GM21619 (cell line): ENCODE data around the gene SLC34A1.
"Not testable (repeated sequence)": the region's sequence is repeated elsewhere in the genome, so short reads cannot be mapped to it uniquely, and the experiment has no call there.

ENCODE experiments used
- ATAC-seq: cut with Tn5 transposase; IDR thresholded peaks from one replicate; pipeline ENCODE4 v1.9.1; 2021; ENCODE audit not compliant: unreplicated experiment

Gene SLC34A1, protein sequence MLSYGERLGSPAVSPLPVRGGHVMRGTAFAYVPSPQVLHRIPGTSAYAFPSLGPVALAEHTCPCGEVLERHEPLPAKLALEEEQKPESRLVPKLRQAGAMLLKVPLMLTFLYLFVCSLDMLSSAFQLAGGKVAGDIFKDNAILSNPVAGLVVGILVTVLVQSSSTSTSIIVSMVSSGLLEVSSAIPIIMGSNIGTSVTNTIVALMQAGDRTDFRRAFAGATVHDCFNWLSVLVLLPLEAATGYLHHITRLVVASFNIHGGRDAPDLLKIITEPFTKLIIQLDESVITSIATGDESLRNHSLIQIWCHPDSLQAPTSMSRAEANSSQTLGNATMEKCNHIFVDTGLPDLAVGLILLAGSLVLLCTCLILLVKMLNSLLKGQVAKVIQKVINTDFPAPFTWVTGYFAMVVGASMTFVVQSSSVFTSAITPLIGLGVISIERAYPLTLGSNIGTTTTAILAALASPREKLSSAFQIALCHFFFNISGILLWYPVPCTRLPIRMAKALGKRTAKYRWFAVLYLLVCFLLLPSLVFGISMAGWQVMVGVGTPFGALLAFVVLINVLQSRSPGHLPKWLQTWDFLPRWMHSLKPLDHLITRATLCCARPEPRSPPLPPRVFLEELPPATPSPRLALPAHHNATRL

DNA sequence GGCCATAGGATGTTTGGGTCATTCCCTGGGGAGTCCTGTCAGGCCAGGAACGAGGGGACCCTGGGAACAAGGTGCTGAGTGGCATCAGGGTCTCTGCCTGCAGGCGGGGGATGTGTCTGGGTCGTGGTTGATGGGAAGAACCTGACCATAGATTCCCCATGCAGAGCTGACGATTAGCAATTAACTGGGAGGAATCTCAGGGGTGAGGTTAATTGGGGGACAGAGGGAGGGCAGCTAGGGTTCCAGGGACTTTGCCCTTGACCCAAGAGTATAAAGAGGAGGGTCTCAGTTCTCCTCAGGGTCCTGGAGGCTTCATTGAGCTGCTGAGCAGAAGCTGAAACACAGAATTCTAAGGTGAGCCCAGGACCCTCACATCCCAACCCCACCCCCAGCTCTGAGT is at the start of gene SLC34A1:
Gene SLC34A1 (plus strand): TSS at position 301 of the 400 bp plus-strand sequence. CDS start 1,308 bp downstream, outside the sequence.
- no peak for ATAC-seq

DNA sequence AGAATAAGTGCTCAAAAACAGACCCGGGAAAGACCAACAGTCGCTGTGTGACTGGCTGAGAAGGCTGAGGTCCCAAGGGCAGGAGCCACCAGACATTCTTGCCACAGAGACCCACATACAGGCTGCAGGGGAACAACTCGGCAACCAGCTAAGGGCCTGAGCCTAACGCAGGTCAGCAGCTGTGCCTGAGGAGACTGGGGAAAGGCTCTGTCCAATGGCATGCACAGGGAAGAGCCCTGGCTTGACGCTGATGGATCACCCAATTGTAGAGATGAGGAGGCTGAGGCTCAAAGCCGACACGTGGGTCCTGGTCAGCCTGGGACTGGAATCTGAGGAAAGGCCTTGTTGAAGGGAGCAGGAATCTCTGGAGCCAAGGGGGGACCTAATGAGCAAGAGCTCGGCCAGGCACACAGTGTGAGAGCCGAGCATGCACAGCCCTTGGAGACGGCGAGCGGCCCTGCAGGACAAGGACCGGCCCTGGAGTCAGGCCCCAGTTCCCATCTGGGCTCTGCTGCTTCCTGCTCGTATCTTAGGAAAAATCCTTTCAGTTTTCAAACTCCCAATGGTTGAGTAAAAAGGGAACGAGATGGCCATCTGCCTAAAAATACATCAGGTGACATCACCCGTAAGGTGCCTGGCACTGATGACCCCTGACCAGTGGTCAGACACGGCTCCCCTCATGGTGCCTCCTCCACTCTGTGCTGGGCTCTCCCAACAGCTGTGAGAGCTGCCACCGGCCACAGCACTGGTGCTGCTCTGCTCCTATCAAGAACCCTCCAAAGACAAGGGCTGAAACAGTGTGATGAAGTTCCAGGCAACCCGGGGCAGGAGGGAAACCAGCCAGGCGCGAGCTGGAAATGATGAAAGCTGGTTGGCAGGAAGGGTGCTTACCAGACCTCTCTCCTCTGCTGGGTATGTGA is 49.2 kb upstream of the SLC34A1 start:
- no peak for ATAC-seq

DNA sequence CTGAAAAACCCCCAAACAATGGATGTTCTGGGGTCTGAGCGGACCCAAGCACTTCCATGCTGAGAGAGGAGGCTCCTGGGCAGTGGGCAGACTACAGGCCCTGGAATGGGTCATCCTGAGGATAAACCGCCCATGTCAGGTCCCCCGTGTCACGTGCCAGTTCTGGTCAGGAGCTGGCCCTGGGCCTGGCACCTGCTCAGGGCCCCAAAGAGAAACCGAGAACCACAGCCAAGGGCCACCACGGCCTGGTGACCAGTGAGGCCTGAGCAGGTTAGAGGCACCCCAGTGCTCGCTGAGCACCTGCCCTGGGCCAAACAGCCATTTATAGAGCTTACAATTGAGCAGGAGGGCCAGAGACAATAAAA is 48.6 kb upstream of the SLC34A1 start:
- no peak for ATAC-seq

DNA sequence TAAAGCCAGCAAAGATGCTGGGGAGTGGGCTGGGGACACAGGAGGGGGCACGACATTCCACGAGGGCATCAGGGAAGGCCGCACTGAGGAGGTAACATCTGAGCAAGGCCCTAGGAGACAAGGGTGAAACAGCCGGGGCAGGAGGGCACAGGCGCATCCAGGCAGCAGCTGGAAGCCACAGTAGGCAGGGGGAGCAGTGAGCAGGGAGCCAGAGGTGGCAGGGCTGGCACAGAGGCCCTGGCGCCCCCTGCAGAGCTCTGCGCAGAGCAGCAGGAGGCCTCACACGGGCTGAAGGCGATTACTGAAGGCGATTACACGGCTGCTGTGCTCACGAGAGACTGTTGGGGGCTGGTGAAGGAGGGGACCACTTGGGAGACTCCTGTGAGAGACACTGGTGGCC is 48.1 kb upstream of the SLC34A1 start:
- no peak for ATAC-seq

DNA sequence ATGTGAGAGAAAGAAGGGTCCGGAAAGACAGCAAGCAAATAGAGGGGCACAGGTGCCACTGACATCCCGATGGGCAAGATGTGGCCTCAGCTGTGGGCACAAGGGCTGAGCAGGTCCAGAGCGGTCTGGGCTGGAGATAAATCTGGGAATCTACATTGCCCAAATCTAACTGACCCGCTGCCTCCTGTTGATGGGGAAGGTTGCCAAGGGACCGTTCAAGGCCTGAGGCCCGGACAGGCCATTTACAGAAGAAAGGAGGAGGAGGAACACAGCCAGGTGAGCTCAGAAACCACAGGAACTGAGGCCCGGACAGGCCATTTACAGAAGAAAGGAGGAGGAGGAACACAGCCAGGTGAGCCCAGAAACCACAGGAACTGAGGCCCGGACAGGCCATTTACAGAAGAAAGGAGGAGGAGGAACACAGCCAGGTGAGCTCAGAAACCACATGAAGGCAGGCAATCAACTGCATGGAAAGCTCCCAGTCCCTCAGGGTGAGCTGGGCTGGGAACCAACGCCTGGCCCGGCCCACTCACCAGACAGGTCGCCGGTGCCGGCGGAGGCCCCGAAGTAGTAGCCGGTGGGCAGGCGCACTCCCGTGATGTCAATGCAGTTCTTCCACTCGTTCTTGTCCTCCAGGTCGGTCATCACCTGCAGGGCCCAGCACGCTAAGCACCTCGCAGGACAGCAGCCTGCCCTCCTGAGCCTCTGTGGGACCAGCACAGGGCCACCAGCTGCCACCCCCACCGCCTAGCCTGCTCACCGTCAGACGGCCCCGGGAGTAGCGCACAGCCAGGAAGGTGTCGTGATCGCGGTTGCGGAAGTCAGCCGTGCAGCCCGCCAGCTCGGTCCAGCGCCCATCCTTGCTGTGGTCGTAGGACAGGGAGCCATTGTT is 47.4 kb upstream of the SLC34A1 start:
- no peak for ATAC-seq

DNA sequence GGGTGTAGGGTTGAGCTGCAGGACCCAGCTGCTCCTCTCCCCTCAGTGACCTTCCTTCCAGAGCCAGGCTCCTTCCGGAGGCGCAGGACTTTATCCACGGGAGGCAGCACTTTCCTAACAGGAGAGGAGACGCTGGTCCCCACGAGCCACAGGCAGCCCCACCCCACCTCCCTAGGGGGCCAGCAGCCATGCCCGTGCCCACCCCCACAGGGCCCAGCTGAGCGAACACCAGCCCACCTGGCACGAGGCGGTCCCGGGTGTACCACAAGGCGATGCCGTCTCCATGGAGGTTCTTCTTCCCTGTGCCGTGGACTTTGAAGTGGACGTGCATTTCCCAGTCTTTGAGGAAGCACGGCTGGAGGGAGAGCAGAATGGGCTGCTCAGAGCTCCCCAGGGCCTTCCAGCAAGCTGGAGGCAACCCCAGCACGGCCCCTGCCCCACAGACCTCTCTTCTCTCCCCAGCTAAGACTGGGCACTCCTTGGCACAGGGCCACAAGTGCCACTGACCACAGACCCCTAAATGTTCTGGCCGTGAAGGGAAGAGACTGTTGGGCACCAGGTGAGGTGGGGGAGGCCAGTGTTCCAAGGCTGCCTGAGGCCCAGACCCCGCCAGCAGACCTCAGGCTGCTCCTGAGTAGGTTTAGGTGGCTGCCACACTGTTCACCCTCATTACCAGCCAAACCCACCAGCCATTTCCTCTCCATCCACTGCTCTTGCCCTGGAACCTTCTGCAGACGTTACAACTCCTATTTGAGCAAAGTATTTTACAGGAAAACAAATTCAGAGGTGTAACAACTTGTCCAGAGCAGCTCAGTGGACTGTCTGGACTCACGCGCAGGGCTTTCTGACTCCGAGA is 45.8 kb upstream of the SLC34A1 start:
- no peak for ATAC-seq

DNA sequence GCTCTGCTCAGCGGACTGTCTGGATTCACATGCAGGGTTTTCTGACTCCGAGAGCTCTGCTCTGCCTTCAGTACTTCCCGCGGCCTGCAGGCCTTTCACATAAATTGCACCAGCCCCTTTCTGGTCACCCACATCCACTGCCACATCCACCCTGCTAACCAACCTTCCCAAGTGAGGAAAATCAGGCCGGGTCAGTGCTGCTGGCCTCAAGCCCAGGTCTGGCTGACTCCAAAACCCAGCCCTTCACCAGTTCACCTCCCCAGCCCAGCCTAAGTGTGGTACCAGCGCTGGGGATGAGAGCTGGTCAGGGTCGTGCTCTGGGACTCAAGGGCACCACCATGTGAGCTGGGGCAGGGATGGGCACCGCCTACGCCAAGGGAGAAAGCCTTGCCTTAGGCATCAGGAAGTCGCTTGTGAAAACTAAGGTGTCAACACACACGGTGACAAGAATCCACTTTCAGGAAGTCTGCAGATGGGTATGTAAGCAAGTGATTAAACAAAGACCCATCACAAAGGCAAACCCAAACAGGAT is 45.1 kb upstream of the SLC34A1 start:
- no peak for ATAC-seq

DNA sequence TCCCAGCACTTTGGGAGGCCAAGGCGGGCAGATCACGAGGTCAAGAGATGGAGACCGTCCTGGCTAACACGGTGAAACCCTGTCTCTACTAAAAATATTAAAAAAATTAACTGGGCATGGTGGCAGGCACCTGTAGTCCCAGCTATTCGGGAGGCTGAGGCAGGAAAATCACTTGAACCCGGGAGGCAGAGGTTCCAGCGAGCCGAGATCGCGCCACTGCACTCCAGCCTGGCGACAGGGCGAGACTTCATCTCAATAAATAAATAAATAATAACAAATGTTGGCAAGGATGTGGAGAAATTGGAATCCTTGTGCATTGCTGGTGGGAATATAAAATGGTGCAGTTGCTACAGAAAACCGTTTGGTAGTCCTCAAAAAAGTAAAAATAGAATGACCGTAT is 41.2 kb upstream of the SLC34A1 start:
- ATAC-seq, result not testable (repeated sequence)

DNA sequence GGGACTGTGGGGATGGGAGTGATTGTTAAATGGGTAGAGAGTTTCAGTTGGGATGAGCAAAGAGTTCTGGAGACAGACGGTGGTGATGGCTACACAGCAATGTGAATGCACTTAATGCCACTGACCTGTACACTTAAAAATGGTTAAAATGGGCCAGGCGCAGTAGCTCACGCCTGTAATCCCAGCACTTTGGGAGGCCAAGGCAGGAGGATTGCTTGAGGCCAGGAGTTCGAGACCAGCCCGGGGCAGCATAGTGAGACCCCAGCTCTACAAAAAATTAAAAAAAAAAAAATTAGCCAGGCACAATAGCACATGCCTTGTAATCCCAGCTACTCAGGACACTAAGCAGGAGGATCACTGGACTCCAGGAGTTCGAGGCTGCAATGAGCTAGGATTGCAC is 40.5 kb upstream of the SLC34A1 start:
- no peak for ATAC-seq

DNA sequence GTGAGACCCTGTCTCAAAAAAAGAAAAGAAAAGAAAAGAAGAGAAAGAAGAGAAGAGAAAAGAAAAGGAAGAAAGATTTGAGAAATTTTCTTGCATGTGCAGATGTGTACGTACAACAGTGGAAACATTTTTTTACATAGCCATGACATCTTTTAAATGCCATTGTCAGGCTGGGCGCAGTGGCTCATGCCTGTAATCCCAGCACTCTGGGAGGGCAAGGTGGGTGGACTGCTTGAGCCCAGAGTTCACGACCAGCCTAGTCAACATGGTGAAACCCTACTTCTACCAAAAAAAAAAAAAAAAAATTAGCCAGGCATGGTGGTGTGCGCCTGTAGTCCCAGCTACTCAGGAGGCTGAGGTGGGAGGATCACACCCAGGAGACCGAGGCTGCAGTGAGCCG is 39.3 kb upstream of the SLC34A1 start:
- no peak for ATAC-seq

DNA sequence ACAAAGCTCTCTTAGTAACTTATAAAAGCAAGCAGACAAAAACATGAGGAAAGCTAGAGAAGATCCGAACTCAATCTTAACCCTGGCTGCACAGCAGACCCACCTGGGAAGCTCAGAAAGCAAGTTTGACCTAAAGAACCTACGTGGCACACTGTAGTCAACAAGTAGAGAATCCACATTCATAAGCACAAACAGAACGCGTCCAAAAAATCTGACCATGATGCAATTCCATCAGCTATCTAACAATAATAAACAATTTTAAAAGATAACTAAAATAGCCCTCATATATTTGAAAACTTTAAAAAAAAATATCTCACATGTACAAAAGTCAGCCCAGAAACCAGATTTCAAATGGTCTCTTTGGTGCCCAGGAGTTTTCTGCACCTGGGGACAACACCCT is 37.4 kb upstream of the SLC34A1 start:
- no peak for ATAC-seq

DNA sequence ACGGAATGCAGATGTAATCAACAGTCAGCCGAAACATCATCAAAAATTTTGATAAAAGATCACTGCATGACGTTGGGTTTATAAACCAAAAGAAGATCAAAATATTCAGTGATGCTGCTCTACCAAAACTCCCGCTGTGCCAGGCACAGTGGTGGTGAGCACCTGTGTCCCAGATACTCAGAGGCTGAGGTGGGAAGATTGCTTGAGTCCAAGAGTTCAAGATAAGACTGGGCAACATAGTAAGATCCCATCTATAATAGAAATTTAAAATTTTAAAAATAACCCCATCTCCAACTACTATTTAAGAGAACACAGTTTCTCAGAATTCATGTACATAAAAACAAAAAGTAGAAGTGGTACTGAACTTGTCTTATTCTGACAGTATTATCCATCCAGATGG is 36.5 kb upstream of the SLC34A1 start:
- ATAC-seq, result no peak

DNA sequence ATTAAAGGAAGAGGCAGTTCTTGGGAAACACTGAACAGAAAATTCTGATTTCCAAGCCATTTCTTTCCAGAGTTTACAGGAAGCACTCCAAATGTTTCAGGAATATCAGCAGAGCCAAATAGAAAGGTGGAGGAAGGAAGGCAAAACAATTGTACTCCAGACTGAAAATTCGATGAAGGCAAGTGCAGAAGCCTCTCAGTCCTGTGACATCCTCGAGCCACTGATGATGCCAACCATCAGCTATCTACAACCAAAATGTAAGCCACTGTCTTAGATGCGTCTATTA is 34.9 kb upstream of the SLC34A1 start:
- no peak for ATAC-seq

DNA sequence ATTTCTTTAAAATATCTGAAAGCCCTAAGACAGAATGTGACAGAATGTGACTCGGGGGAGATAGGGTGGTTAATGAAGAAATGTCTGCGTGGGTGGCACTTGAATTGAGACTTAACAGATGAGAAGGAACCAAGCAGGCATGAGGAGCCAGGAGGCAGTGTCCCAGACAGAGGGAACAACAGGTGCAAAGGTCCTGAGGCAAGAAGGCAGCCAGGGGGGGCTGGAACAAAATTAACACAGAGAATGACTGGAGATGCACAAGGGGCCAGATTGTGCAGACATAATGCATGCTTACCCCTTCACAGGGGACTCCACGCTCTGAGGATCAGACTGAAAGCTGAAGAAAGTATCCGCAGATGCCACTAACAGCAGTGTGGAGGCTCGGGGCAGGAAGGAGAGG is 34.5 kb upstream of the SLC34A1 start:
- ATAC-seq, result no peak

DNA sequence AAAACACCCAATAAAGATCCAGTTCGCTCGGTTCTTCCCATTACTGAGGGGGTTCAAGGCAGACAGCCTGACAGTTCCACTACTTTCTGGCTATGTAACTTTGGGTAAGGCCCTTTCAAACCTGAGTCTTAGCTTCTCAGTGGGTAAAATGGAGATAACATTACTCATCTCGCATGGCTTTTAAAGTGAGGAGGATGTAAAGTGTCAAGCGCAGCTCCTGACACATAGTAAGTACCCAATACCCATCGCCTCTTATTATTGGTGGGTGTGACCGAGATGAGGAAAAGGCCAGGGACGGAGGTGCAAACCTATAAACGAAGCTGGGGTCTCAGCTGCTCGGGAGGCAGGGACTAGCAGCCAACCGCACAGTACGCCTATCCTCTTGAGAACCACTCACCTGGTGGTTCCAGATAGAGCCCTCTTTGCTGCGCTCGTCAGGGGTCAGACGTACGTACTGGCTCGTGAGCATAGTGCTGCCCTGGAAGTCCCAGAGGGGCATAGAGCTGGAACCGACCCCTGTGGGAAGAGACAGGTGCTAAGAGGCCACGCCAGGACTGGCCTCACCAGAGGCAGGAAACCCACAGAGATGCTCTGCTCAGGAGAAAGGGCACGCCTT is 33.4 kb upstream of the SLC34A1 start:
- ATAC-seq, result peak; percentile 21

DNA sequence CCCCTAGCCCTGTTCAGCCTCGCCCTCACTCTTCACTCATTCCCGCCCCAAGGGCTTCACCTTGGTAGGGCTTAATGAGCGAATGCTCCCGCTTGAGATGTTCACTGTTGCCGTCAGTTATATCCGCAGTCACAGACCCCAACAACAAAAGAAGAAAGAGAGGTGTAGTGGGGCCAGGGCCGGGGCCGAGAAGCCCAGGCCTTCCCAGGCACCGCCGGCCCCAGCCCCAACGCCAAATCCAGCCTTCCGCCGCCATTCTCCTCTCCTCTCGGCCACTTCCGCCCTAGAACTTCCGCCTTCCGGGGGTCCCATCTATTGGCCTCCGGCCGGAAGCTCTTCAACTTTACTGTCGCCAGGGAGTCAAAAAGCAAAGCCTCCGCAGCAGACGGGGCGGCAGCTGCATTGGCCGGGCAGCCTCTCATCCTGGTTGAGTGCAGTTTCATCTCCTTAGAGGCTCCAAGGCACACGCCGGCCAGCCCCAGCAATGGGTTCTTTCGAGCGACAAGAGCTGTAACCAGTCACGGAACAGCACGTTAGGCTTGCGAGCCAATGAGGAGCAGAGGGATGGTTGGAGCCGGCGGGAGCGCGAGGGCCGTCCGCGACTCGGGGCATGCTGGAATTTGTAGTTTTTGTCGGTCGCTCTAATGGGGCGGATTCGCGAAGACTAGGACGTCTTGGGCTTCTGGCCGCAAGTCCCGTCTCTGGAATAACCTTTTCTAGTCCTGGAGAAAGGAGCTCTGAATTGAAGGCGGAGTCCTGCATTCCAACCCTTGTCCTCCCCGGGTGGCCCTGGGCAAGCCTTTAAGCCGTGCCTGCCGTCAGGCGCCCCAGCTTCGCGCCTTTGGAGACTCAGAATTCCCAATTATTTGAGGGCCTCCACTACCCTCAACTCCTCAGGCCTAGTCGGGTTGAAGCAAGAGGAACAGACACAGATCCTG is 32.6 kb upstream of the SLC34A1 start, which contains the start of gene LMAN2:
Gene LMAN2 (minus strand): TSS at position 277 of the 938 bp plus-strand sequence. CDS start 21 bp downstream, at position 256.
- ATAC-seq, result peak; percentile 89

DNA sequence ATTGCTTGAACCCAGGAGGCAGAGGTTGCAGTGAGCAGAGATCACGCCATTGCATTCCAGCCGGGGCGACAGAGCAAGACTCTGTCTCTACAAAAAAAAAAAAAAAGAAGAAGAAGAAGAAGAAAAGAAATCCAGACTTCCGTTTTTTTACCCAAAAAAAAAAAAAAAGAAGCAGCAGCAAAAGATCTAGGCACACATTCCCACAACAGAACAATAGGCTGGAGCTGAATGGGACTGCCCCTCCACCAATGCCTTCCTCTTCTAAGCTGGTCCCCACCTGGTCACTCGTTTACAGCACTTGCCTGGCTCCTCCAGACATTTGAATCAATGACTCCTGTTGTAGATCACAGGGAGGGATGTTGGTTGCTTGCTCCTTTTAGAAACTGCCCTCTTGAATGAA is 31.1 kb upstream of the SLC34A1 start:
- ATAC-seq, result no peak

DNA sequence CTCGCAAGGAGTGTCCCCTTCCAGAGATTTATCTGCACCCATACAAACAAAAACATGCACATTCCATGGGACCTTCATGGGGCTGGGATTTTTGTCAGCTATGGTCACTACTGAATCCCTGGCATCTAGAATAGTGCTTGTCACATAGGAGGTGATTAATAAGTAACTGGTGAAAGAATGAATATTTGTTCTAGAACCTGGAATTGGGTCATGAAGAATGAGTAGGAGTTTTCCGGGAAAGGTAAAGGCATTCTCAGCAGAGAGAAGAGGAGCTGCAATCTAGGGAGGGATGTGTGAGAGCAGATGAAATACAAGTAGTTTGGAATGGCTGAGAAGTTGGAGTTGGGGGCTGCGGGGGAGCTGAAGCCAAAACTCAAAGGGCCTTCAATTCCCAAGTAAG is 30.0 kb upstream of the SLC34A1 start:
- no peak for ATAC-seq
